Epithelial cell of prostate (primary cell): ENCODE data around the gene MRPL53.
A peak's percentile ranks its signal among the peaks of the same experiment; 100 is the strongest.

Experiments used
- DNase-seq: peaks from one replicate; pipeline ENCODE4 v3.0.0-alpha.2; 2011; ENCODE audit warnings: low read depth, low spot score
- H3K27ac ChIP-seq: fragments of 450-650 bp; 2 replicates; pipeline ENCODE4 v1.5.1; 2017; ENCODE audit warnings: mild to moderate bottlenecking

The MRPL53 gene

DNA sequence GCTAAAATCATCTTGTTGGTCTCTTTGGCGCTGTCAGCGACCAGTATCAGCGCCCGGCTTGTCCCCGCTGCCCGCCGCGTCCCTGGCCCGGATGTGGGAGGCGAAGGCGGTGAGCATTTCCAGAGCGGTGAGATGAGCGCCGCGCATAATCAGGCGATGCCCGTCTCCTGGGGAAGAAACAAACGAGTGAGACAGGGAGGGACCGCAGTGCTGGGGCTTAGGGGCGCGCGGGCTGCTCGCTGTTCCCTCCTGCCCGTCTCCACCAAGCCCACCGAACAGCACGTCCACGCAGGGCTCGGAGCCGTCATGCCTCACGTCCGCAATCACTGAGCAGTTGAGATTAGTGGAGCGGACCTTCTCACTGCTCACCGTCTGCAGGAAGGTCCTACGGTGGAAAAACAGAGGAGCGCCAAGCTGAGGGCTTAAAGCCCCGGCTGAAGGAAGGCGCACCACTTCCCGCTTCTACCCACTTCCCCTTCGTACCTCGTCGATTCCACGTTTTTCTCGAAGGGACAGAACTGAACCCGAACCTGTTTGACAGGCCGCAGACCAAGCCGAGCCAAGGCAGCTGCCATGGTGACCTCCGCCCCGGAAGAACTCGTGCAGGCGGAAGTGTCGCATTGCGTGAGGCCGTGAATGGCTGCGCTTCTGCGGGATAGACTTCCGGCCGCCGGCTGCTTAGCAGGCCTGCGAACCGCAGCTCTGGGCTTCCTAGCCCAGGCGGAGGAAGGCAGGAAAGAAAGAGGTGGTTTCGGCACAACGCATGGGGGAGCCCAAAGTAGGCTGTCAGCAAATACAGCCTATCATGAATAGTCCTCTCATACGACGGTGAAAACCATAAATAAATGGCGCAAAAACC lies at the start of gene MRPL53:
Gene MRPL53 (minus strand): TSS at position 595 of the 859 bp plus-strand sequence. CDS start 20 bp downstream, at position 575.
- peak within 1 kb of the TSS; percentile 91 for H3K27ac ChIP-seq
- DNase-seq, result peak; percentile 75

- H3K27ac ChIP-seq, result no peak overlapping the region
- DNase-seq, result no peak
These were observed 44.2 kb upstream of the MRPL53 start for GRCh38 chr2:74516650-74517049.

- no peak for DNase-seq
- H3K27ac ChIP-seq, result no peak overlapping the region
These were observed 43.6 kb upstream of the MRPL53 start for GRCh38 chr2:74515981-74516633.

- no peak for DNase-seq
- H3K27ac ChIP-seq, result no peak overlapping the region
These were observed 42.9 kb upstream of the MRPL53 start for GRCh38 chr2:74515271-74515980.

GRCh38 chr2:74514368-74515270 lies 42.1 kb upstream of the MRPL53 start, which contains the start of gene TLX2:
Gene TLX2, plus strand, starts transcription at chr2:74514450. Its CDS starts 357 bp downstream, at chr2:74514807.
- no peak within 1 kb of the TSS for H3K27ac ChIP-seq
- no peak for DNase-seq

DNA sequence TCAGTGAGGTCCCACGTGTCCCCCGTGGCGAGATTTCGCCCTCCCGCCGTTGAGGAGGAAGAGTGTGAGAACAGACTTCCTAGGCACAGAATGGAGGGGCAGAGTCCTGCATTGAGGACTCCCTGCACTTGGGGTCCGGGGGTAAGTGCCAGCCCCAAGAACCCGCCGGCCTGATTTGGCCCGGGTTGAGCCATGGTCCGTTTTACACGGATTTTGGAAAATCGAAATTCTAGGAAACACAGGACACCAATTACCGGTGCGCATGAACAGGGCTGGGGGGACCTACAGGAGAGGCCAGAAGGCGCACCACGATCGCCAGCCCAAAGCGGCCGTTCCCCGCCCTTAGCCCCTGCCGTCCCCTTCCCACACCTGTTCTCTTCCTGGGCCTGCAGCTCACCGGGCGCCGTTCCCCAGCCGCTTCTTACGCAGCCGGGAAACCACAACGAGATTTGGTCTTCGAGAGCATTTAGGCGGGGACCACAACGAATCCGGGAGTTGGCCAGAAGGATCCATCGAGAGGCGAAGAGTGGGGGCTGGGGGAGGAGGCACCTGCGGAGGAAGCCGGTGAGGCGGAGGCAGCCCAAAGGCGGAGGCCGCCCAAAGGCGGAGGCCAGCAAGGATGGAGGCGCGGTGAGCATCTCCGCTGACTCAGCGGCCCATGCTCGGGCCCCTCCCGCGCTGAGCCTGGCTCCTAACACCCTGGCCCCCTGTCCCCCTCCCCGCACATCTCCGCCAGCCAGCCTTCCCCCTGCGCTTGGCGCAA lies 41.3 kb upstream of the MRPL53 start:
- no peak overlapping the region for H3K27ac ChIP-seq
- no peak for DNase-seq

- DNase-seq, result no peak
- no peak overlapping the region for H3K27ac ChIP-seq
These were observed 40.5 kb upstream of the MRPL53 start for GRCh38 chr2:74512744-74513604.

GRCh38 chr2:74511104-74511989 lies 38.9 kb upstream of the MRPL53 start:
- no peak overlapping the region for H3K27ac ChIP-seq
- DNase-seq, result no peak

DNA sequence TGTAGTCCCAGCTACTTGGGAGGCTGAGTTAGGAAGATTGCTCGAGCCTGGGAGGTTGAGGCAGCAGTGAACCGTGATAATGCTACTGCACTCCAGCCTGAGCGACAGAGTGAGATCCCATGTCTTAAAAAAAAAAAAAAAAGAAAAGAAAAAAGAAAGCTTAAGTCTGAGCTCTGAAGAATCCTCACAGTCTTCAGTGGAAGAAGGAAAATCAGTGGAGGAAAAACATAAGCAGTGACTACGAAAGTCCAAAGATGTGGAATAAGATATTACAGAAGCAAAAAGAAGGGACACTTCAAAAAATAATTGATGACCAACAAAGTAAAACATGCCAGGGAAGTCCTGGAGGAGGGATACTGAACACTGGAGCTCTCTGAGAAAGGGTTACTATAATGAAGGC lies 37.8 kb upstream of the MRPL53 start:
- no peak for DNase-seq
- H3K27ac ChIP-seq, result no peak overlapping the region

- peak overlapping the region; percentile 98 for H3K27ac ChIP-seq
- DNase-seq, result no peak
These were observed 35.5 kb upstream of the MRPL53 start for GRCh38 chr2:74507926-74508520.

DNA sequence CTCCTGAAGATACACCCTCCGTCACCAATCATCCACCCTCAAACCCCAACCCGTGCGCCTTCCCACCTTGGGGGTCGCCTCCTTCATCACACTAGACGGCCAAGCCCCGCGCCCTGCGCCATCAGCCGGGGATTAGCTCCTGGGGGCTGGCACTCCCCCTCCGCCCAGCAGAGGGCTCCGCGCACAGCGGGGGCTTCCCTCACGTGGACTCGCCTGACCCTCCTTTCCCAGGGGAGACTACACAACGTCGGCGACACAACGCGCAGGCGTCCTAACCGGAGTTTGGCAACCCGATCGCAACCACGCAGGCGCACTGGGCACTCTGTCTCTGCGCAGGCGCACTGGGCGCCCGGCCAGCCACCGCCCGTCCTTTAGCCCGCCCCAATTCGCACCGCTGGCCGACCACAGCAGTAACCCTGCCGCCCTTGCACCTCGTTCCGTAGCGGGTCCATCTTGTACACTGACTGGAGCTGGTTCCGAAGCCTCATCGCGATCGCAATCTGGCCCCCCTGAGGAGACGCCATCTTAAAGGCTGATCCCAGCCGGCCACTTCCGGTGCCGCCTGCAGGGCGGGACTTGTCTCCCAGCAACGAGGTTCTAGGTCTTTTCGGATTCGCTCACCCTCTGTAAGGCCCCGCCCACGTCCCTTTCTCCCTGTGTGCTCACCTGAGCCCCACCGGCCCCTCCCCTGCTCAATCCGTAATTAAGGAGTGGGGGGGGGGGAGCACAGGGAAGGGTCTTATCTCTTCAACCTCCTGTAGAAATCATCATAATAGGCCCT lies 34.9 kb upstream of the MRPL53 start, which contains the start of gene PCGF1:
Gene PCGF1 (minus strand): TSS at position 551 of the 781 bp plus-strand sequence. CDS start 27 bp downstream, at position 524.
- peak; percentile 90 for DNase-seq
- H3K27ac ChIP-seq, result peak within 1 kb of the TSS; percentile 98

GRCh38 chr2:74505448-74506246 lies 33.2 kb upstream of the MRPL53 start:
- peak overlapping the region; percentile 98 for H3K27ac ChIP-seq
- no peak for DNase-seq

DNA sequence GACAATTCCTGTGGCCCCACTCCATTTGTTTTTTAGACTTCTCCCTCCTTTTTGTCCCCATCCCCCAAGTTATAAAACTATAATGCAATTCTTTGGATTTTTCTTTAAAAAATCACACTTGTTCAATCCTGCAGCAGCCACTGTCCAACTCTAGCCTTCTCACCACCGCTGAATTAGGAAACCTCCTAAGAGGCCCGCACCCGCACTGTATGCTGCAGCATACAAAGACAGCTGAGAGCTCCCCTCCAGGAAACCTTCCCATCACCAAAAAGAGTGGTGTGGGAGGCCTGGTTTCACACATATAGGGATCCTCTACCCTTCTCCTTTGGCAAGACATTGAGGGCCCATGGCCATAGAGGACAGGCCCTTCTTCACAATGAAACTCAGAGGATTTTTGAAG lies 32.1 kb upstream of the MRPL53 start:
- no peak overlapping the region for H3K27ac ChIP-seq
- DNase-seq, result no peak

GRCh38 chr2:74503506-74504475 lies 31.3 kb upstream of the MRPL53 start:
- DNase-seq, result no peak
- no peak overlapping the region for H3K27ac ChIP-seq
